ENCODE data around the gene PLA2G4A.

PLA2G4A gene

GRCh38 chr1:186948535-186948934, 119.8 kb downstream of the PLA2G4A start:
- no peak for DNase-seq (ENCODE audit: low spot score)
- TF ChIP-seq CTCF (IDR thresholded peaks at IDR 0.05; ENCODE audit: extremely low read depth, insufficient read depth, missing control alignments) = no peak
- in situ Hi-C loops (cut with MboI; ENCODE audit: low pct_unique_long_range_greater_than_20kb, low sequenced_read_pairs, unreplicated experiment) = no loop called here

GRCh38 chr1:186949173-186949572, 120.4 kb downstream of the PLA2G4A start:
- no peak for DNase-seq (ENCODE audit: low spot score)
- in situ Hi-C loops (cut with MboI; ENCODE audit: low pct_unique_long_range_greater_than_20kb, low sequenced_read_pairs, unreplicated experiment) = no loop called here
- no peak for TF ChIP-seq CTCF (IDR thresholded peaks at IDR 0.05; ENCODE audit: extremely low read depth, insufficient read depth, missing control alignments)

GRCh38 chr1:186950547-186950946, 121.8 kb downstream of the PLA2G4A start:
- in situ Hi-C loops (cut with MboI; ENCODE audit: low pct_unique_long_range_greater_than_20kb, low sequenced_read_pairs, unreplicated experiment) = no loop called here
- DNase-seq (ENCODE audit: low spot score) = no peak
- TF ChIP-seq CTCF (IDR thresholded peaks at IDR 0.05; ENCODE audit: extremely low read depth, insufficient read depth, missing control alignments) = no peak

- in situ Hi-C loops (cut with MboI; ENCODE audit: low pct_unique_long_range_greater_than_20kb, low sequenced_read_pairs, unreplicated experiment) = no loop called here
- TF ChIP-seq CTCF (IDR thresholded peaks at IDR 0.05; ENCODE audit: extremely low read depth, insufficient read depth, missing control alignments) = no peak
Observed at GRCh38 chr1:186953876-186954275, 125.1 kb downstream of the PLA2G4A start.

GRCh38 chr1:186957314-186957713, 128.6 kb downstream of the PLA2G4A start:
- in situ Hi-C loops (cut with MboI; ENCODE audit: low pct_unique_long_range_greater_than_20kb, low sequenced_read_pairs, unreplicated experiment) = no loop called here
- no peak for DNase-seq (ENCODE audit: low spot score)
- TF ChIP-seq CTCF (IDR thresholded peaks at IDR 0.05; ENCODE audit: extremely low read depth, insufficient read depth, missing control alignments) = no peak

More at GRCh38 chr1:186953876-186954275, 125.1 kb downstream of the PLA2G4A start:
- no peak for DNase-seq (ENCODE audit: low spot score)

- no peak for TF ChIP-seq CTCF (IDR thresholded peaks at IDR 0.05; ENCODE audit: extremely low read depth, insufficient read depth, missing control alignments)
- no peak for DNase-seq (ENCODE audit: low spot score)
- in situ Hi-C loops (cut with MboI; ENCODE audit: low pct_unique_long_range_greater_than_20kb, low sequenced_read_pairs, unreplicated experiment) = no loop called here
Observed at GRCh38 chr1:186958520-186958919, 129.8 kb downstream of the PLA2G4A start.

GRCh38 chr1:186960861-186961260, 132.1 kb downstream of the PLA2G4A start:
- in situ Hi-C loops (cut with MboI; ENCODE audit: low pct_unique_long_range_greater_than_20kb, low sequenced_read_pairs, unreplicated experiment) = no loop called here
- TF ChIP-seq CTCF (IDR thresholded peaks at IDR 0.05; ENCODE audit: extremely low read depth, insufficient read depth, missing control alignments) = no peak
- no peak for DNase-seq (ENCODE audit: low spot score)
